PFSK-1 (cell line): ENCODE measurements around the gene KLHL26.

ENCODE experiments used
- FOXP2 ChIP-seq: optimal IDR thresholded peaks from 2 replicates; pipeline ENCODE3; 2011; ENCODE audit warnings: borderline replicate concordance, control low read depth, inconsistent platforms; ENCODE audit not compliant: insufficient read depth; ENCODE audit errors: extremely low read length, extremely low read depth
- POLR2AphosphoS5 ChIP-seq: IDR thresholded peaks from 2 replicates; pipeline ENCODE4 v1.6.1; 2012; ENCODE audit warnings: low read depth, mild to moderate bottlenecking, control low read depth, low read length, moderate library complexity
- SIN3A ChIP-seq: IDR thresholded peaks from 2 replicates; pipeline ENCODE4 v1.6.1; 2012; ENCODE audit warnings: mild to moderate bottlenecking, low read length, moderate library complexity, borderline replicate concordance; ENCODE audit not compliant: insufficient read depth
- TAF1 ChIP-seq: IDR thresholded peaks from 2 replicates; pipeline ENCODE4 v1.6.1; 2012; ENCODE audit warnings: low read length, control low read depth, borderline replicate concordance; ENCODE audit not compliant: insufficient read depth
- TF ChIP-seq, protein P1 (sequence below), 2 experiments: IDR thresholded peaks; 2 replicates each; pipeline versions ENCODE4 v1.6.1 to v1.8.0; 2011 to 2012; ENCODE audit warnings: low read depth in 2 of 2, low read length in 2 of 2, control low read depth in 1 of 2, inconsistent platforms in 1 of 2, mild to moderate bottlenecking in 1 of 2, moderate library complexity in 1 of 2; ENCODE audit not compliant: insufficient read depth in 1 of 2

KLHL26 gene

DNA sequence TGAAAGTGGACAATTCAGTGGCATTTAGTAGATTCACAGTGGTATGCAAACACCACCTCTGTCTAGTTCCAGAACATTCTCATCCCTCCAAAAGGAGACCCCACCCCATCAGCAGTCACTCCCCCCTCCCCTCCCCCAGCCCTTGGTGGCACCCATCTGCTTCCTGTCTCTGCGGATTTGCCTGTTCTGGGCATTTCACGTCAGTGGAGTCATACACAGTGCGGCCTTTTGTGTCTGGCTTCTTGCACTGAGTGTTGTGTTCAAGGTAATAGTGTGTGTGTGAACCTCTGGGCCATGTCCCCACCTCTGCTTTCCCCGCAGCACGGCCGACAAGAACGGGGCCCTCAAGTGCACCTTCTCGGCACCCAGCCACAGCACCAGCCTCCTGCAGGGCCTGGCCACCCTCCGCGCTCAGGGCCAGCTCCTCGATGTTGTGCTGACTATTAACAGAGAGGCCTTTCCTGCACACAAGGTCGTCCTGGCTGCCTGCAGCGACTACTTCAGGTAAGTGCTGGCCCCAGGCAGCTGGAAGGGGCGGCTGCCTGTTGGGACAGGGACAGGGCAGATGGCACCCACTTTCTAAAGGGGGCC, 27.2 kb downstream of the KLHL26 start:
- TF ChIP-seq, protein P1, sequence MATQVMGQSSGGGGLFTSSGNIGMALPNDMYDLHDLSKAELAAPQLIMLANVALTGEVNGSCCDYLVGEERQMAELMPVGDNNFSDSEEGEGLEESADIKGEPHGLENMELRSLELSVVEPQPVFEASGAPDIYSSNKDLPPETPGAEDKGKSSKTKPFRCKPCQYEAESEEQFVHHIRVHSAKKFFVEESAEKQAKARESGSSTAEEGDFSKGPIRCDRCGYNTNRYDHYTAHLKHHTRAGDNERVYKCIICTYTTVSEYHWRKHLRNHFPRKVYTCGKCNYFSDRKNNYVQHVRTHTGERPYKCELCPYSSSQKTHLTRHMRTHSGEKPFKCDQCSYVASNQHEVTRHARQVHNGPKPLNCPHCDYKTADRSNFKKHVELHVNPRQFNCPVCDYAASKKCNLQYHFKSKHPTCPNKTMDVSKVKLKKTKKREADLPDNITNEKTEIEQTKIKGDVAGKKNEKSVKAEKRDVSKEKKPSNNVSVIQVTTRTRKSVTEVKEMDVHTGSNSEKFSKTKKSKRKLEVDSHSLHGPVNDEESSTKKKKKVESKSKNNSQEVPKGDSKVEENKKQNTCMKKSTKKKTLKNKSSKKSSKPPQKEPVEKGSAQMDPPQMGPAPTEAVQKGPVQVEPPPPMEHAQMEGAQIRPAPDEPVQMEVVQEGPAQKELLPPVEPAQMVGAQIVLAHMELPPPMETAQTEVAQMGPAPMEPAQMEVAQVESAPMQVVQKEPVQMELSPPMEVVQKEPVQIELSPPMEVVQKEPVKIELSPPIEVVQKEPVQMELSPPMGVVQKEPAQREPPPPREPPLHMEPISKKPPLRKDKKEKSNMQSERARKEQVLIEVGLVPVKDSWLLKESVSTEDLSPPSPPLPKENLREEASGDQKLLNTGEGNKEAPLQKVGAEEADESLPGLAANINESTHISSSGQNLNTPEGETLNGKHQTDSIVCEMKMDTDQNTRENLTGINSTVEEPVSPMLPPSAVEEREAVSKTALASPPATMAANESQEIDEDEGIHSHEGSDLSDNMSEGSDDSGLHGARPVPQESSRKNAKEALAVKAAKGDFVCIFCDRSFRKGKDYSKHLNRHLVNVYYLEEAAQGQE (IDR thresholded peaks at IDR 0.05; ENCODE audit: insufficient read depth in 1 of 2, low read depth in 2 of 2, low read length in 2 of 2): no peak
- no peak for TF ChIP-seq SIN3A
- no peak for TF ChIP-seq FOXP2

DNA sequence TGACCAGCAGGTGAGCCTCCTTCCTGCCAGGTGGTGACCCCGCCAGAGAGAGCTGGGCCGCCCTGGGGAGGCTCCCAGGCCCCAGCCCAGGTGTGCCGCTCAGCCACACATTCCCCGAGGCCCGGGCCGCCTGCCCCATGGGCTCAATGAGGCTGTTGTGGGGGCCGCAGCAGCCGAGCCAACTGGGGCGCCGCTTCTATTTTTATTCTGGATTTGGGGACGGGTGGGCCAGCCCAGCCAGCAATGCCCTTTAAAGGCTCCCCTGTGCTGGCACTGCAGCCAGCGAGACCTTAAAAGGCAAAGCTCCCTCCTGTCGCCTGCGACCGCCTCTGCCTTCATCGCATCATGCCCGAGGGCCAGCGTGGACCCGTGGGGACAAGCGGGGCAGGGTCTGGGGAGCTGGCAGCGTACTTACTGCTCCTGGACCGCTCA, 29.0 kb downstream of the KLHL26 start:
- TF ChIP-seq FOXP2 (no peak), SIN3A (no peak), POLR2AphosphoS5 (no peak), TAF1 (no peak)
- TF ChIP-seq, protein P1 (IDR thresholded peaks at IDR 0.05; ENCODE audit: insufficient read depth in 1 of 2, low read depth in 2 of 2, low read length in 2 of 2): no peak

DNA sequence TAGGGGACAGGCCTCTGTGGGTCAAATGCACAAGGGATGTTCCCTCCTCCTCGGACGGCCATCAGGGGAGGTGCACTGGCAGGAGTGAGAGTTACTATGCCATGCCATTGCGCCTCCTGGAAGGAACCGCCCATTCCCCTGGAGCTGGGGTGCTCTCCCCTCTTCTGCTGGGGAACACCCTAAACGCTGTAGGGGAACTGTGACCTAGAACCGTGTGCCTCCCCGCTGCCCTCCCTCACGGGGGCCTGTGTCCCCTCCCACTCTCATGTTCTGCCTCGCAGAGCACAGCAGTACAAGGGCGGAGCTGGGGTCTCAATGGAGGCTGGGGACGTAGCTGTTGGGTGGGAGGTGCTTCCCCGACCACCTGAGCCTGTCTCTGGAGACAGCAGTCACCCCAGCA, 29.5 kb downstream of the KLHL26 start:
- TF ChIP-seq POLR2AphosphoS5 (no peak), SIN3A (no peak), TAF1 (no peak), FOXP2 (no peak)
- TF ChIP-seq, protein P1 (IDR thresholded peaks at IDR 0.05; ENCODE audit: insufficient read depth in 1 of 2, low read depth in 2 of 2, low read length in 2 of 2): no peak

DNA sequence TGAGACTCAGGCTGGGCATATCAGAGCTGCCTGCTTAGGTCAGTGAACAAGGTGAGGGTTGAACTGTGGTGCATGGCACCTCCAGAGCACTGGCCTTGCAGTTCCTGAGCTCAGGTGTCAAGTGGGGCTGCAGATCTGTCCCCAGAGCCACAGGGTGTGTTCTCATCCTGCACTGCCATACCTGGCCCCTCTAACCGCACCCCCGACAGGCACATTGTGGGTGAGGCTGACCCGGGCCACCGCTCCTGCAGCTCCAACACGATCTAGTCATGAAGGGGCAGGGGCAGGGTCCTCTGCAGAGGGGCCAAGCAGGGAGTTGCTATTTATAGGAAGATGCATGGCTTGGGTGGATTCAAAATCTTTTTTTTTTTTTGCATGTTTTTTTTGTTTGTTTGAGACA, 30.0 kb downstream of the KLHL26 start:
- TF ChIP-seq SIN3A (no peak), POLR2AphosphoS5 (no peak), TAF1 (no peak), FOXP2 (no peak)
- TF ChIP-seq, protein P1 (IDR thresholded peaks at IDR 0.05; ENCODE audit: insufficient read depth in 1 of 2, low read depth in 2 of 2, low read length in 2 of 2): no peak
